ENCODE data around the gene CCDC69. TPM values are rescaled to one million over a fixed set of nuclear protein-coding genes. Genes with fewer than 3 reads are reported as not detected.

CCDC69 gene
- total and polyA plus RNA-seq, 2 donors (not counting 1 experiment from before 2014, with no cell fraction given): 58.7 to 125 TPM

- 28% methylated on average over 10 of the region's 10 CpGs for WGBS (ENCODE audit: insufficient coverage)
These were observed 9.0 kb downstream of the CCDC69 start for GRCh38 chr5:151214614-151215545.

More at GRCh38 chr5:151214614-151215545, 9.0 kb downstream of the CCDC69 start:
- H3K36me3 ChIP-seq (replicated peaks in 1 of 2; ENCODE audit: control extremely low read depth in 1 of 2, control insufficient read depth in 1 of 2, extremely low read depth in 1 of 2, insufficient read depth in 2 of 2, low read length in 1 of 2): peaks cover 0 to 42% of the 10 kb centered on the region in 2 experiments
- peak overlapping the region; percentile 64 for H3K9ac ChIP-seq (ENCODE audit: low read length)
- peak overlapping the region in 4 of 5 experiments; percentile 2 to 58 (median 16) for H3K4me3 ChIP-seq (ENCODE audit: control extremely low read depth in 1 of 5, extremely low read depth in 1 of 5, insufficient read depth in 1 of 5, low read depth in 2 of 5, low read length in 4 of 5)
- peak; percentile 93 for DNase-seq
- H2AFZ ChIP-seq (ENCODE audit: insufficient read depth, low read depth, low read length, poor library complexity, severe bottlenecking): no peak overlapping the region
- Mint-ChIP-seq H3K27ac (peak overlapping the region; percentile 99), H3K27me3 (no peaks in the 10 kb centered on the region), H3K4me3 (peak overlapping the region; percentile 79), H3K9me3 (ENCODE audit: insufficient read depth) (no peaks in the 10 kb centered on the region), H3K4me1 (peaks cover 90% of the 10 kb centered on the region)
- intact Hi-C loops (cut with micrococcal nuclease): loop anchor here (1.0 to 5.0 kb wide), 9 partner anchors 9 to 803 kb away; partner anchors contain the start of genes ANXA6, CCDC69 and CD74
- H3K79me2 ChIP-seq (ENCODE audit: control insufficient read depth, insufficient read depth, low read length): peaks cover 54% of the 10 kb centered on the region
- H3K9me3 ChIP-seq (ENCODE audit: control extremely low read depth in 1 of 3, control insufficient read depth in 2 of 3, insufficient read depth in 1 of 3, low read length in 2 of 3): no peaks in the 10 kb centered on the region
- TF ChIP-seq EZH2 (IDR thresholded peaks at IDR 0.05; ENCODE audit: borderline replicate concordance, insufficient read depth, low read depth, low read length, poor library complexity, severe bottlenecking): no peak
- TF ChIP-seq CTCF (IDR thresholded peaks at IDR 0.05): no peak
- ChIA-PET POLR2A (interaction anchor here (0.6 to 5.4 kb wide), 12 partner anchors 8 to 802 kb away, joined by 3 to 100 read pairs (median 9); partner anchors contain the start of genes CCDC69, CD74 and GM2A), CTCF (interaction anchor here (0.8 to 22.9 kb wide), 9 partner anchors 9 to 101 kb away, joined by 4 to 299 read pairs (median 11); partner anchors contain the start of genes CCDC69 and GM2A)
- peaks cover 98 to 99% of the 10 kb centered on the region in 2 donors for H3K4me1 ChIP-seq (ENCODE audit: control insufficient read depth in 2 of 2, insufficient read depth in 2 of 2, low read length in 2 of 2)
- no peaks in the 10 kb centered on the region for H4K20me1 ChIP-seq (ENCODE audit: control insufficient read depth, insufficient read depth, low read length, poor library complexity, severe bottlenecking)
- H3K27ac ChIP-seq (ENCODE audit: low read length in 2 of 2): peak overlapping the region; percentile 96 to 99
- peak overlapping the region; percentile 80 for H3K4me2 ChIP-seq (replicated peaks; ENCODE audit: low read depth, low read length, poor library complexity, severe bottlenecking)
- no peaks in the 10 kb centered on the region for H3K27me3 ChIP-seq (replicated peaks in 1 of 4; ENCODE audit: control extremely low read depth in 1 of 4, control insufficient read depth in 3 of 4, insufficient read depth in 4 of 4, low read length in 3 of 4)
- ATAC-seq (ENCODE audit: low read depth): peak; percentile 60

Measured in B cell (primary cell).